ENCODE results near the gene C2CD2. TPM values are rescaled to one million over a fixed set of nuclear protein-coding genes. Genes with fewer than 3 reads are reported as not detected.

Gene C2CD2
- total RNA-seq, 3 donors from 2014 or later = 37.0 to 73.8 (median 41.6) TPM

DNA sequence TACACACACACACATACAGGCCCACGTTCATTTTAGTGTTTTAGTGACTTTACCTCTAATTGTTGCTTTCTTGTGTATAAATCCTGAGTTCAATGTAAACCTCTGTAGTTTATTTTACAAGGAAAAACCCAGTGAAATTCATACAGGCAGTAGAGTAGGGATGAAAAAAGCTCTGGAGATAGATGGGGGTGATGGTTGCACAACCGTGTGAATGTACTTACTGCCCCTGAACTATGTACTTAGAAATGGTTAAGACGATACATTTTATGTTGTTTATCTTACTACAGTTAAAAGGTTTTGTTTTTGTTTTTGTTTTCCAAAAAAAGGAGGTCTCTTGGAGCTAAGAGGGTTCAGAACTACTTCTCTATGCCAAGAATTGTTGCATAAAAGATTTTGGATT is 45.0 kb downstream of the C2CD2 start:
- DNase-seq (ENCODE audit: low spot score in 2 of 2) = no peak
- intact Hi-C loops (cut with DNase I; ENCODE audit: low total_unique reads) = no loop called here
- no peak overlapping the region for H3K27ac ChIP-seq
- no peak overlapping the region for H3K4me3 ChIP-seq
- H3K36me3 ChIP-seq = no peaks in the 10 kb centered on the region
- no peaks in the 10 kb centered on the region for H3K9me3 ChIP-seq
- no peaks in the 10 kb centered on the region for H3K27me3 ChIP-seq
- no peak for TF ChIP-seq POLR2AphosphoS5 (IDR thresholded peaks at IDR 0.05)
- TF ChIP-seq, protein P1, sequence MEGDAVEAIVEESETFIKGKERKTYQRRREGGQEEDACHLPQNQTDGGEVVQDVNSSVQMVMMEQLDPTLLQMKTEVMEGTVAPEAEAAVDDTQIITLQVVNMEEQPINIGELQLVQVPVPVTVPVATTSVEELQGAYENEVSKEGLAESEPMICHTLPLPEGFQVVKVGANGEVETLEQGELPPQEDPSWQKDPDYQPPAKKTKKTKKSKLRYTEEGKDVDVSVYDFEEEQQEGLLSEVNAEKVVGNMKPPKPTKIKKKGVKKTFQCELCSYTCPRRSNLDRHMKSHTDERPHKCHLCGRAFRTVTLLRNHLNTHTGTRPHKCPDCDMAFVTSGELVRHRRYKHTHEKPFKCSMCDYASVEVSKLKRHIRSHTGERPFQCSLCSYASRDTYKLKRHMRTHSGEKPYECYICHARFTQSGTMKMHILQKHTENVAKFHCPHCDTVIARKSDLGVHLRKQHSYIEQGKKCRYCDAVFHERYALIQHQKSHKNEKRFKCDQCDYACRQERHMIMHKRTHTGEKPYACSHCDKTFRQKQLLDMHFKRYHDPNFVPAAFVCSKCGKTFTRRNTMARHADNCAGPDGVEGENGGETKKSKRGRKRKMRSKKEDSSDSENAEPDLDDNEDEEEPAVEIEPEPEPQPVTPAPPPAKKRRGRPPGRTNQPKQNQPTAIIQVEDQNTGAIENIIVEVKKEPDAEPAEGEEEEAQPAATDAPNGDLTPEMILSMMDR (IDR thresholded peaks at IDR 0.05) = no peak
- no peak for TF ChIP-seq POLR2A (IDR thresholded peaks at IDR 0.05)
- H3K4me1 ChIP-seq = no peaks in the 10 kb centered on the region

DNA sequence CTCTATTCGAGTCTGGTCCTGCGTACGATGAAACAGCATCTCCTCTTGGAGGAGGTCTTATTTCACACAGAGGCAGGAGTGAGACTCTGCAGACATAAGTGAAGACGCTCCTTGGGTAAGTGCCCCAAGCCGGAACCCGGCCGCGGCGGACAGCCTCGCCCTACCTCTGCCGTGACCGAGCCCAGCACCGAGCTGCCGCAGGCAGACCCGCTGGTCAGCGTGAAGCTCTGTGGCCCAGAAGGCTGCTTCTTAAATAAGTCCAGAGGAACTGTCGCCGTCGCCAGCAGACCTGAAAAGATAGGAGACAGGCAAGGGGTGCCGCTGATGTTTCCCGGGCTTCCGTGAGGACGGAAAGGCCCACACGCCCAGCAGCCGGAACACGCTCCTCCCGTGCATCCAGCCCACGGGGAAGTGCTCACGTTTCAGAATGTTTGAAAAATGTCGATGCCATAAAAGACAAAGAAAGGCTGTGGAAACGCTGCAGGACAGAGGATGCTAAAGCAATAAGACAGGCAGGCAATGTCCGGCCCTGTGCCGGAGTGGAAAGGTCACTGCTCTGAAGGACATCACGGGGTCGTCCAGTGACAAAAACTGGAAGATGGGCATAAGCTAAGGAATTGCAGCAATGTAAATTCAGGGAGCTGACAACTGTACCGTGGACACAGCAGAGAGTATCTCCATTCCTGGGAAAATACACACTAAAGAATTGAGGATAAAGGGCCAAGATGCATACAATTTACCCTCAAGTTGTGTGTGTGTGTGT is 46.1 kb downstream of the C2CD2 start:
- Histone ChIP-seq H3K27ac (no peak overlapping the region), H3K36me3 (no peaks in the 10 kb centered on the region), H3K27me3 (no peaks in the 10 kb centered on the region), H3K4me3 (no peak overlapping the region), H3K9me3 (no peaks in the 10 kb centered on the region), H3K4me1 (no peaks in the 10 kb centered on the region)
- intact Hi-C loops (cut with DNase I; ENCODE audit: low total_unique reads) = no loop called here
- TF ChIP-seq POLR2A (IDR thresholded peaks at IDR 0.05) (no peak), POLR2AphosphoS5 (IDR thresholded peaks at IDR 0.05) (no peak)
- TF ChIP-seq, protein P1 (IDR thresholded peaks at IDR 0.05) = no peak
- DNase-seq (ENCODE audit: low spot score in 2 of 2) = no peak

DNA sequence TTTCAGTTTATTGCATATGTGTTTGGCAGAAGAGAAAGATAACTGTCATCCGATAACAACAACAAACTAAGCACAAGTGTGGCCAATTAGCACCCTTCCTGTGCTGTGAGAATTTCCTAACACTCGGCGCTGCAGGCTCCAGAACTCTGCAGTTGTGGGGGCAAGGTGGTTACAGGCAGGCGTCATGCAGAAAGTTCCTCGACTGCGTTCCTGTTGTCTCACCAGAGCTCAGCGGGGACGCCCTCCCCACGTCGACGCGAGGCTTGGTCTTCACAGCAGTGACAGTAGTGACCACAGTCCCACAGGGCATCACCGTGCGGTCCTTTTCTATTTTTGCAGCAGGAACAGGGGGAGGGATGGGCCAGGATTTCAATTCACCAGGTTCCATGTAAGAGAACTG is 47.0 kb downstream of the C2CD2 start:
- intact Hi-C loops (cut with DNase I; ENCODE audit: low total_unique reads) = no loop called here
- TF ChIP-seq, protein P1 (IDR thresholded peaks at IDR 0.05) = no peak
- TF ChIP-seq POLR2AphosphoS5 (IDR thresholded peaks at IDR 0.05) = no peak
- TF ChIP-seq POLR2A (IDR thresholded peaks at IDR 0.05) = no peak
- DNase-seq (ENCODE audit: low spot score in 2 of 2) = no peak
- Histone ChIP-seq H3K9me3 (no peaks in the 10 kb centered on the region), H3K4me3 (no peak overlapping the region), H3K36me3 (no peaks in the 10 kb centered on the region), H3K4me1 (no peaks in the 10 kb centered on the region), H3K27me3 (no peaks in the 10 kb centered on the region), H3K27ac (no peak overlapping the region)

DNA sequence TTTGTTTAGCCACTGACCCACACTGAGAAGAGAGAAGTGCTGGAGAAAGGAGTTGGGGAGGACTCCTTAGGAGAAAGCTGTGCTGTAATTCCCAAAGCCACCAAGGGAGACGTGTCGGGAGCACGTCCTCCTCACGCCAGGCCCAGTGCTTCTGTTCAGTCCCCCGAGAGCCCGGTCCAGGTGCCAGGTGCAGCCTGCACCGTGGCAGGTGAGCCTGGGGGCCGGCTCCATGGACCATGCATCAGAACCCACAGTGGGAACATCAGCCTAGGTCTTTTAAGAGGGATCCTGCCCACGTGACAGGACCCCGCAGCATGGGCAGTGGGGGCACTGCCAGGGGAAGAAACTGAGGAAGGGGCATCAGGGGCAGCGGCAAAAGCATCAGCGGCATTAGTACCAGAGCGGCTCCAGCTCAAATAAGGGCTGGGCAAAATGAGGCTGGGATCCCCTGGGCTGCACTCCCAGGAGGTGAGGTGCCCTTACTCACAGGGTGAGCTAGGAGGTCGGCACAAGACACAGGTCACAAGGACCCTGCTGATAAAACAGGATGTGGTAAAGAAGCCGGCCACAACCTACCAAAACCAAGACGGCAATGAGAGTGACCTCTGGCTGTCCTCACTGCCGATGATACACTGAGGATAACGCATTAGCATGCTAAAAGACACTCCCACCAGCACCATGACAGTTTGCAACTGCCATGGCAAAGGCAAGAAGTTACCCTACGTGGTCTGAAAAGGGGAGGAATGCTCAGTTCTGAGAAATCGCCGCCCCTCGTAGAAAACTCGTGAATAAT is 50.1 kb downstream of the C2CD2 start:
- DNase-seq (ENCODE audit: low spot score in 2 of 2) = no peak
- intact Hi-C loops (cut with DNase I; ENCODE audit: low total_unique reads) = no loop called here
- H3K27me3 ChIP-seq = no peaks in the 10 kb centered on the region
- H3K4me3 ChIP-seq = no peak overlapping the region
- no peak for TF ChIP-seq POLR2A (IDR thresholded peaks at IDR 0.05)
- TF ChIP-seq POLR2AphosphoS5 (IDR thresholded peaks at IDR 0.05) = no peak
- TF ChIP-seq, protein P1 (IDR thresholded peaks at IDR 0.05) = no peak
- H3K27ac ChIP-seq = no peak overlapping the region
- no peaks in the 10 kb centered on the region for H3K9me3 ChIP-seq
- no peaks in the 10 kb centered on the region for H3K4me1 ChIP-seq
- H3K36me3 ChIP-seq = no peaks in the 10 kb centered on the region

DNA sequence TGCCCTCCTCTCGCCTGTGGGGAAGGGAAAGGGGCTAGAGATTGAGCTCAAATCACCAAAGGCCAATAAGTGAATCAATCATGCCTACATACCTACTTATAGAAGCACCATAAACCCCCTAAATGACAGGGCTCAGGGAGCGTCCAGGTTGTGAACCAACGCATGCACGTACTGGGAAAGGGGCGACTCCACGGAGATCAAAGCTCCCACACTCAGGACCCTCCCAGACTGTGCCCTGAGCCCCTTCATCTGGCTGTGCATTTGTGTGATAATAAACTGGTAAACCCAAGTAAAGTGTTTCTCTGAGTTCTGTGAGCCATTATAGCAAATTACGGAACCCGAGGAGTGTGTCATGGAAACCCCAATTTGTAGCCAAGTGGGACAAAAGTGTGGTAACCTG is 50.9 kb downstream of the C2CD2 start:
- Histone ChIP-seq H3K9me3 (no peaks in the 10 kb centered on the region), H3K27me3 (no peaks in the 10 kb centered on the region), H3K36me3 (no peaks in the 10 kb centered on the region), H3K27ac (no peak overlapping the region), H3K4me1 (no peaks in the 10 kb centered on the region), H3K4me3 (no peak overlapping the region)
- intact Hi-C loops (cut with DNase I; ENCODE audit: low total_unique reads) = no loop called here
- no peak for DNase-seq (ENCODE audit: low spot score in 2 of 2)
- TF ChIP-seq POLR2A (IDR thresholded peaks at IDR 0.05) (no peak), POLR2AphosphoS5 (IDR thresholded peaks at IDR 0.05) (no peak)
- TF ChIP-seq, protein P1 (IDR thresholded peaks at IDR 0.05) = no peak

All from breast epithelium (tissue), 4 donors.